Prostate gland (tissue), 2 donors: Measurements from ENCODE around the gene LCOR. TPM values are rescaled to one million over a fixed set of nuclear protein-coding genes. Genes with fewer than 3 reads are reported as not detected.

Experiments
- DNase-seq: peaks from one replicate; pipeline ENCODE4 v3.0.0-alpha.2; 2019; ENCODE audit warnings: low spot score
- H3K27ac ChIP-seq, 2 donors: fragments of 200-600 bp; sonication (generic); 2 replicates each; pipeline ENCODE4 v1.5.1; 2017 to 2019
- H3K27me3 ChIP-seq: fragments of 200-600 bp; sonication (generic); replicated peaks from 2 replicates; pipeline ENCODE4 v1.5.1; 2019; ENCODE audit not compliant: insufficient read depth
- H3K36me3 ChIP-seq, 2 donors: fragments of 200-600 bp; sonication (generic); 1 replicate in 1 of 2; 2 replicates in 1 of 2; pipeline versions ENCODE4 v1.5.1 to v1.8.1; 2017 to 2019
- H3K4me1 ChIP-seq: fragments of 200-600 bp; sonication (generic); replicated peaks from 2 replicates; pipeline ENCODE4 v1.5.1; 2019
- H3K4me3 ChIP-seq, 2 donors: fragments of 200-600 bp; sonication (generic); 2 replicates each; pipeline ENCODE4 v1.5.1; 2017 to 2019
- H3K9me3 ChIP-seq: fragments of 200-600 bp; sonication (generic); 2 replicates; pipeline ENCODE4 v1.5.1; 2017
- CTCF ChIP-seq, 4 experiments: fragments of 200-600 bp in 2 of 4; fragments of 450-650 bp in 2 of 4; sonication (generic) in 2 of 4; IDR thresholded peaks; 1 replicate in 3 of 4; 2 replicates in 1 of 4; pipeline ENCODE4 v1.5.1; 2016 to 2019; ENCODE audit warnings: antibody characterized with exemption in 4 of 4, mild to moderate bottlenecking in 2 of 4, moderate library complexity in 2 of 4
- POLR2A ChIP-seq: fragments of 450-650 bp; IDR thresholded peaks from one replicate; pipeline ENCODE4 v1.6.1; 2016; ENCODE audit warnings: antibody characterized with exemption, mild to moderate bottlenecking
- POLR2AphosphoS5 ChIP-seq: sonication (generic); formaldehyde crosslinking; IDR thresholded peaks from one replicate; pipeline ENCODE4 v1.6.1; 2017; ENCODE audit warnings: antibody characterized with exemption
- WGBS: methylation state at CpG from one replicate; pipeline ENCODE4 v1.1.5; 2018; 5-methylcytosine and 5-hydroxymethylcytosine counted together
- intact Hi-C: fragments of 100-400 bp; cut with DNase I; formaldehyde crosslinking; loops from one replicate; pipeline ENCODE4 v1.14.2; 2022
- total RNA-seq, 2 donors: library from RNA; depleted of rRNA; stranded (reverse); fragments of >200 nt; gene quantifications; one replicate each; pipeline ENCODE4 v1.1.0, GENCODE V29; 2016

The LCOR gene
- total RNA-seq, 2 donors from 2014 or later: 32.8 to 40.0 TPM

- Histone ChIP-seq H3K27me3 (no peaks in the 10 kb centered on the region), H3K36me3 (no peaks in the 10 kb centered on the region), H3K27ac (no peak overlapping the region), H3K4me1 (no peaks in the 10 kb centered on the region), H3K9me3 (no peaks in the 10 kb centered on the region), H3K4me3 (no peak overlapping the region)
- no peak for TF ChIP-seq CTCF (IDR thresholded peaks at IDR 0.05)
- no peak for TF ChIP-seq POLR2A
- no peak for TF ChIP-seq POLR2AphosphoS5
- intact Hi-C loops: no loop called here
- no peak for DNase-seq
- 29% methylated on average over 4 of the region's 4 CpGs for WGBS
Measured at GRCh38 chr10:96995851-96996250, 163.8 kb downstream of the LCOR start.

- Histone ChIP-seq H3K9me3 (no peaks in the 10 kb centered on the region), H3K36me3 (no peaks in the 10 kb centered on the region), H3K4me3 (no peak overlapping the region), H3K27ac (no peak overlapping the region), H3K4me1 (no peaks in the 10 kb centered on the region), H3K27me3 (no peaks in the 10 kb centered on the region)
- WGBS: 84% methylated on average over 6 of the region's 6 CpGs
- intact Hi-C loops: no loop called here
- TF ChIP-seq POLR2A: no peak
- TF ChIP-seq CTCF (IDR thresholded peaks at IDR 0.05): no peak
- no peak for TF ChIP-seq POLR2AphosphoS5
- DNase-seq: no peak
Measured at GRCh38 chr10:96996275-96996965, 164.3 kb downstream of the LCOR start.

DNA sequence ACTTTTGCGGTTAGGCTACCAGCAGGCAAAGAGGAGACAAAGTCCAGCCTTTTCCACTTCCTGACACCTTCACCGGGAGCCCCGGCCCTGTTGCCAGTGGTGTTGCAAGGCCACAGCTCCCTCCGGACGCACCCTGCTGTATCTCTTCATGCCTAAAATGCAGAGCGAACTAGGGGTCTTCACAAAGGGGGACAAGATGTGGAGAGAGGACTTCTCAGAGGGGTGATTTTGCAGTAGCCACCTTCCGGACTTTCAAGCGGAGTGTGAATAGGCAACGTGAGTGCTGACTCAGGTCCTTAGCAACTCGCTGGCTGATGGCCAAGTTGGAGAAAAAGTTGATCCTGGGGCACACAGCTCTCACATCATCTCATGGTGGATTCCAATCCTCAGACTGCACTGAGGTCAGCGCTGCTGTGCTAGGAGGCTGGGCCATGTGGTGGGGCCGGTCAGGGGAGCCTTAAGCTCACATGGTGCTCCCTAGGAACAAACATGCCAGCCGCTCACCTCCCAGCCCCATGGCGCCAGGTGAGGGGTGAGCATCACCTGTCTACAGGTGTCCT is 166.3 kb downstream of the LCOR start:
- H3K36me3 ChIP-seq: no peaks in the 10 kb centered on the region
- H3K4me1 ChIP-seq: no peaks in the 10 kb centered on the region
- TF ChIP-seq POLR2AphosphoS5: no peak
- intact Hi-C loops: no loop called here
- WGBS: 86% methylated on average over 14 of the region's 14 CpGs
- H3K27ac ChIP-seq: no peak overlapping the region
- H3K9me3 ChIP-seq: no peaks in the 10 kb centered on the region
- H3K27me3 ChIP-seq: no peaks in the 10 kb centered on the region
- no peak overlapping the region for H3K4me3 ChIP-seq
- DNase-seq: no peak

DNA sequence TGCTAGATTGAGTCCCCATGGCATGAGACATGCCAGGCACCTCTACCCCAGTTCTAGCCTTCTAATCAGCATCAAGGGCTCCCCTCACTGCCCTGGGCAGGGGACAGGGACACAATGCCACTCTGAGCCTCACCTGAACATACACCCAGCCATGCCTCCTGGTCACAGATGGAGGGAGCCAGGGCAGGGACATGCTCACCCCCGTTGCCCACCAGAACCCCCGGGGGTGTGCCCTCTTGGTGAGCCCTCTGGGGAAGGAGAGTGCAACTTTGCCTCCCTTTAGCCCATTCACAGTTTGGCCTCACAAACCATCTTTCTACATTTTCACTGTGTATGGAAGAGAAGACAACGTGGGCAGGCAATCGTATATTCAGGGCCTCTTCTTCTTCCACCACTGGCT is 167.2 kb downstream of the LCOR start:
- Histone ChIP-seq H3K4me1 (no peaks in the 10 kb centered on the region), H3K27me3 (no peaks in the 10 kb centered on the region), H3K27ac (no peak overlapping the region), H3K9me3 (no peaks in the 10 kb centered on the region), H3K36me3 (no peaks in the 10 kb centered on the region), H3K4me3 (no peak overlapping the region)
- no peak for DNase-seq
- intact Hi-C loops: no loop called here
- TF ChIP-seq POLR2AphosphoS5 (no peak), CTCF (IDR thresholded peaks at IDR 0.05) (no peak), POLR2A (no peak)
- 94% methylated on average over 4 of the region's 4 CpGs for WGBS

- Histone ChIP-seq H3K4me3 (no peak overlapping the region), H3K27me3 (no peaks in the 10 kb centered on the region), H3K27ac (no peak overlapping the region), H3K4me1 (no peaks in the 10 kb centered on the region), H3K36me3 (no peaks in the 10 kb centered on the region), H3K9me3 (no peaks in the 10 kb centered on the region)
- DNase-seq: no peak
- WGBS: 85% methylated on average over 4 of the region's 4 CpGs
- intact Hi-C loops: no loop called here
- no peak for TF ChIP-seq POLR2AphosphoS5
- TF ChIP-seq POLR2A: no peak
- no peak for TF ChIP-seq CTCF (IDR thresholded peaks at IDR 0.05)
Measured at GRCh38 chr10:96999987-97000386, 167.9 kb downstream of the LCOR start.
